ENCODE results near the gene HTT. TPM values are rescaled to one million over a fixed set of nuclear protein-coding genes. Genes with fewer than 3 reads are reported as not detected.

Gene HTT
- total and polyA plus RNA-seq, 9 of the 15 experiments (the other 6 are each of a cell fraction or from before 2014, with no cell fraction given): 0.66 to 31.6 (median 14.7) TPM

- TF ChIP-seq ZNF407 (IDR thresholded peaks at IDR 0.05; ENCODE audit: low read depth): no peak
- TF ChIP-seq ZC3H8 (IDR thresholded peaks at IDR 0.05): no peak
- TF ChIP-seq ARID1B (IDR thresholded peaks at IDR 0.05): no peak
- no peak for TF ChIP-seq FOXJ3 (CRISPR knock-in tag; IDR thresholded peaks at IDR 0.05)
These were observed 211.3 kb downstream of the HTT start (continued) for GRCh38 chr4:3285558-3286334.
